ENCODE results near the gene ZNF800.

The ZNF800 gene

GRCh38 chr7:127349881-127350280, 42.6 kb downstream of the ZNF800 start:
- in situ Hi-C loops (cut with MboI; ENCODE audit: low sequenced_read_pairs): no loop called here

- in situ Hi-C loops (cut with MboI; ENCODE audit: low sequenced_read_pairs): no loop called here
Observed at GRCh38 chr7:127348247-127348631, 44.3 kb downstream of the ZNF800 start.

- in situ Hi-C loops (cut with MboI; ENCODE audit: low sequenced_read_pairs): no loop called here
Observed at GRCh38 chr7:127347567-127348246, 44.8 kb downstream of the ZNF800 start.

- in situ Hi-C loops (cut with MboI; ENCODE audit: low sequenced_read_pairs): no loop called here
Observed at GRCh38 chr7:127346575-127347256, 45.8 kb downstream of the ZNF800 start.

GRCh38 chr7:127342596-127342995, 49.9 kb downstream of the ZNF800 start:
- in situ Hi-C loops (cut with MboI; ENCODE audit: low sequenced_read_pairs): no loop called here

- in situ Hi-C loops (cut with MboI; ENCODE audit: low sequenced_read_pairs): no loop called here
Observed at GRCh38 chr7:127338122-127338521, 54.4 kb downstream of the ZNF800 start.

GRCh38 chr7:127337581-127337980, 54.9 kb downstream of the ZNF800 start:
- in situ Hi-C loops (cut with MboI; ENCODE audit: low sequenced_read_pairs): no loop called here

- in situ Hi-C loops (cut with MboI; ENCODE audit: low sequenced_read_pairs): no loop called here
Observed at GRCh38 chr7:127336458-127336857, 56.0 kb downstream of the ZNF800 start.

GRCh38 chr7:127332880-127333279, 59.6 kb downstream of the ZNF800 start:
- in situ Hi-C loops (cut with MboI; ENCODE audit: low sequenced_read_pairs): no loop called here

GRCh38 chr7:127330070-127330469, 62.4 kb downstream of the ZNF800 start:
- in situ Hi-C loops (cut with MboI; ENCODE audit: low sequenced_read_pairs): no loop called here

GRCh38 chr7:127322832-127323493, 69.5 kb downstream of the ZNF800 start:
- in situ Hi-C loops (cut with MboI; ENCODE audit: low sequenced_read_pairs): no loop called here

GRCh38 chr7:127322351-127322750, 70.2 kb downstream of the ZNF800 start:
- in situ Hi-C loops (cut with MboI; ENCODE audit: low sequenced_read_pairs): no loop called here

- in situ Hi-C loops (cut with MboI; ENCODE audit: low sequenced_read_pairs): no loop called here
Observed at GRCh38 chr7:127320974-127321373, 71.5 kb downstream of the ZNF800 start.
